HG02870 (cell line): ENCODE measurements around the gene BCAT1.

Experiments used
- ATAC-seq: cut with Tn5 transposase; IDR thresholded peaks from one replicate; pipeline ENCODE4 v1.9.1; 2021; ENCODE audit warnings: mild to moderate bottlenecking, moderate library complexity; ENCODE audit not compliant: unreplicated experiment

BCAT1 gene

GRCh38 chr12:24776861-24777260 is 172.0 kb downstream of the BCAT1 start:
- no peak for ATAC-seq

GRCh38 chr12:24775073-24775472 is 173.8 kb downstream of the BCAT1 start:
- ATAC-seq: no peak

- ATAC-seq: no peak
These were observed 174.9 kb downstream of the BCAT1 start for GRCh38 chr12:24773996-24774395.

GRCh38 chr12:24772813-24773212 is 176.1 kb downstream of the BCAT1 start:
- ATAC-seq: no peak

- no peak for ATAC-seq
These were observed 178.1 kb downstream of the BCAT1 start for GRCh38 chr12:24770821-24771220.

- no peak for ATAC-seq
These were observed 178.6 kb downstream of the BCAT1 start for GRCh38 chr12:24770334-24770733.

GRCh38 chr12:24769682-24770081 is 179.2 kb downstream of the BCAT1 start:
- ATAC-seq: no peak

- no peak for ATAC-seq
These were observed 180.5 kb downstream of the BCAT1 start for GRCh38 chr12:24768415-24768814.

GRCh38 chr12:24767016-24767415 is 181.9 kb downstream of the BCAT1 start:
- ATAC-seq: no peak

GRCh38 chr12:24764712-24765111 is 184.2 kb downstream of the BCAT1 start:
- ATAC-seq: no peak

GRCh38 chr12:24760606-24761378 is 188.1 kb downstream of the BCAT1 start:
- no peak for ATAC-seq

GRCh38 chr12:24760162-24760561 is 188.7 kb downstream of the BCAT1 start:
- ATAC-seq: no peak
